GM12801 (cell line): ENCODE data around the gene PA2G4.

Source experiments
- TF ChIP-seq, protein P1 (sequence below): IDR thresholded peaks from one replicate; pipeline ENCODE4 v1.5.1; 2011; ENCODE audit warnings: control low read depth; ENCODE audit not compliant: insufficient read length; ENCODE audit errors: extremely low read depth

The PA2G4 gene

DNA sequence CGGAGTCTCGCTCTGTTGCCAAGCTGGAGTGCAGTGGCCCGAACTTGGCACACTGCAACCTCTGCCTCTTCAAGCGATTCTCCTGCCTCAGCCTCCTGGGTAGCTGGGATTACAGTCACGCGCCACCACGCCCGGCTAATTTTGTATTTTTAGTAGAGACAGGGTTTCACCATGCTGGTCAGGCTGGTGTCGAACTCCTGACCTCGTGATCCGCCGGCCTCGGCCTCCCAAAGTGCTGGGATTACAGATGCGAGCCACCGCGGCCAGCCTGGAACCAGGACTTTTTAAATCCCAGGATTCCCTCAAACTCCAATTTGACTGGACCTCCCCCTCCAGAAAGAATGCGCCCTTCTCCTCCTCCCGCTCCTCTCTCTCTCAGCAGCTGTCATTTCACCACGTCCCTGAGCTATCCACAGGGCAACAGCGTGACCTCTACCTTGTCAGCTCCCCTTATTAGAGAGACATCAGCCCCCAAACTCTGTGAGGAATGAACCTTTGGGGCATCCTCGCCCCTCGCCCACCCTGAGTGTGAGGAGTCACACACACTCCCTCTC, 25.7 kb downstream of the PA2G4 start:
- TF ChIP-seq, protein P1, sequence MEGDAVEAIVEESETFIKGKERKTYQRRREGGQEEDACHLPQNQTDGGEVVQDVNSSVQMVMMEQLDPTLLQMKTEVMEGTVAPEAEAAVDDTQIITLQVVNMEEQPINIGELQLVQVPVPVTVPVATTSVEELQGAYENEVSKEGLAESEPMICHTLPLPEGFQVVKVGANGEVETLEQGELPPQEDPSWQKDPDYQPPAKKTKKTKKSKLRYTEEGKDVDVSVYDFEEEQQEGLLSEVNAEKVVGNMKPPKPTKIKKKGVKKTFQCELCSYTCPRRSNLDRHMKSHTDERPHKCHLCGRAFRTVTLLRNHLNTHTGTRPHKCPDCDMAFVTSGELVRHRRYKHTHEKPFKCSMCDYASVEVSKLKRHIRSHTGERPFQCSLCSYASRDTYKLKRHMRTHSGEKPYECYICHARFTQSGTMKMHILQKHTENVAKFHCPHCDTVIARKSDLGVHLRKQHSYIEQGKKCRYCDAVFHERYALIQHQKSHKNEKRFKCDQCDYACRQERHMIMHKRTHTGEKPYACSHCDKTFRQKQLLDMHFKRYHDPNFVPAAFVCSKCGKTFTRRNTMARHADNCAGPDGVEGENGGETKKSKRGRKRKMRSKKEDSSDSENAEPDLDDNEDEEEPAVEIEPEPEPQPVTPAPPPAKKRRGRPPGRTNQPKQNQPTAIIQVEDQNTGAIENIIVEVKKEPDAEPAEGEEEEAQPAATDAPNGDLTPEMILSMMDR: no peak

DNA sequence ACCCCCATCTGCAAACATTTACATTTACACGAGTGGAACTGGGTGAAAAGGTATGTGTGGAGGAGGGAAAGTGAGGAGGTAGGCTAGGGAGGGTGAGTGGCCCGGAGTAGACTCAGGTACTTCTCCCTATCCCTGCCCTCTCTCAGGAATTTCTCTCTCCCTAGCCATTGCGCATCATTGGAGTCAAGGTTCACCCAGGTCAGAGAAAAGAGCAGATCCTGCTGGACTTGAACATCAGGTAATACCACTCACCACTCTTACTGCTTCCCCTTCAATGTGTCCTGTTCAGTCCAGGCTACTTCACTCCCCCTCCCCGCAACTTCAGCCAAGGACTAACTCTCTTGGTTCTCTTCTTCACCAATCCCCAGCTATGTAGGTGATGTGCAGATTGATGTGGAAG, 26.5 kb downstream of the PA2G4 start:
- TF ChIP-seq, protein P1: no peak

DNA sequence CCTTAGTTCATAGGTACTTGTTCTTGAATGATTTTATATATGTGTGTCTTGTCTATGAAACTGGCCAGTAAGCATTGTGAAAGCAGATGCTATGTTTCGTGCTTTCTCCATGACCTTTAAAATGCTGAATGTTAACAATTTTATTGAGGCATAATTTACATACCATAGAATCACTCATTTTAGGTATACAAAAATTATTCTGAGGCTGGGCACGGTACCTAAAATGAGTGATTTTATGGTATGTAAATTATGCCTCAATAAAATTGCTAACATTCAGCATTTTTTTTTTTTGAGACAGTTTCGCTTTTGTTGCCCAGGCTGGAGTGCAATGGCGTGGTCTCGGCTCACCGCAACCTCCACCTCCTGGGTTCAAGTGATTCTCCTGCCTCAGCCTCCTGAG, 30.5 kb downstream of the PA2G4 start:
- TF ChIP-seq, protein P1: no peak

DNA sequence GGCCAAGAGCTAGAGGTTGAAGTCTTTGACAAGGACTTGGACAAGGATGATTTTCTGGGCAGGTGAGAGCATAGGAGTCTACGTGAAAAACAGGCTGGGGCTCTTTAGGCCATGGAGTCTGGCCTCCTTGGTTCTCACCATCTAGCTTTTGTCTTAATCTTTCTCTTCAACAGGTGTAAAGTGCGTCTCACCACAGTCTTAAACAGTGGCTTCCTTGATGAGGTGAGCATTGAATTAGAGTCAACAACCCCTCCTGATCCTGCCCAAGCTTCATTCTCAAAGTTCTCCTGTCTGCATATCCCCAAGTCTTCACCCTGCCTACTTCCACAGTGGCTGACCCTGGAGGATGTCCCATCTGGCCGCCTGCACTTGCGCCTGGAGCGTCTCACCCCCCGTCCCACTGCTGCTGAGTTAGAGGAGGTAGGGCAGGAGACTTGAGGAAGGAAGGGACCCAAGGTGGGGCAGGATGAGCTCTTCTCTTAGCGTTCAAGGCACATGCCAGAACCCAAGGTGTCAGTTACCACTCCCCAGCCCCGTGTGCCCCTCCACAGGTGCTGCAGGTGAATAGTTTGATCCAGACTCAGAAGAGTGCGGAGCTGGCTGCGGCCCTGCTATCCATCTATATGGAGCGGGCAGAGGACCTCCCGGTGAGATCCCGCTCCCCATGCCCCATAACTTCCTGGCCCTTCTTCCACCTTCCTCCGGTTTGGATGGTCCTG, 33.7 kb downstream of the PA2G4 start:
- TF ChIP-seq, protein P1: no peak

DNA sequence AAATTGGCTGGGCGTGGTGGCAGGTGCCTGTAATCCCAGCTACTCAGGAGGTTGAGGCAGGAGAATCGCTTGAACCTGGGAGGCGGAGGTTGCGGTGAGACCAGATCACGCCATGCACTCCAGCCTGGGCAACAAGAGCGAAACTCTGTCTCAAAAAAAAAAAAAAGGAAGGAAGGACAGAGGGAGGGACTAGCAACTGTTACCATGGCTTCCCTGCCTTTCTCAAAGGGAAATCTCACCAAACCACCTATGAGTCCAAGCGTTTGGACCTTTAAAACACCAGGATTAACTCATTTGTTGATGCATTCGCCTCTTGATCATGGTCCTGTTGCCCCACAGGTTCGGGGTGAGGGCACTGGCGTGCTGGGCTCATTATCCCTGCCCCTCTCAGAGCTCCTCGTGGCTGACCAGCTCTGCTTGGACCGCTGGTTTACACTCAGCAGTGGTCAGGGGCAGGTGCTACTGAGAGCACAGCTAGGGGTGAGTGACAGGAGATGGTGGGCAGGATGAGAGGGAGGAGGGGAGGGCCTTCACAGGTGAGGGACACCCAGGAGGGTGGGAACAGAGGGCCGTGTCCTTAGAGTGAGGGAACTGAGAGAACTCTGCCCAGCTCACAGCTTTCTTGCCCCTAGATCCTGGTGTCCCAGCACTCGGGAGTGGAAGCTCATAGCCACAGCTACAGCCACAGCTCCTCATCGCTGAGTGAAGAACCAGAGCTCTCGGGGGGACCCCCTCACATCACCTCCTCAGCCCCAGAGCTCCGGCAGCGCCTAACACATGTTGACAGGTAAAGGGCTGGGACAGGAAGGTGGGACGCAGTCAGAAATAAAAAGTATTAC, 37.8 kb downstream of the PA2G4 start:
- TF ChIP-seq, protein P1: no peak

DNA sequence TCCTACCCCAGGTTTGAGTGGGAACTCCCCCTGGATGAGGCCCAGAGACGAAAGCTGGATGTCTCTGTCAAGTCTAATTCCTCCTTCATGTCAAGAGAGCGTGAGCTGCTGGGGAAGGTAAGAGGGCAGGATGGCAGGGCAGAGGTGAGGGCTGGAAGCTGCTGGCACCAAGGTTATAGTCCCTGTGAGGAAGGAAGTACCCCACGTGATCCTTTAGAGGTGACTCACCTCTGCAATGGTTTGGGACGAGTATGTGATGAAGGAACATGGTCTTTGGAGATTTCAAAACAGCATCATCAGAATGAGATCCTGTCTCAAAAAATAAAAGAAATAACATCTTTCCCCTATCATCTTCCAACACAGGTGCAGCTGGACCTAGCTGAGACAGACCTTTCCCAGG, 38.9 kb downstream of the PA2G4 start:
- TF ChIP-seq, protein P1: no peak

DNA sequence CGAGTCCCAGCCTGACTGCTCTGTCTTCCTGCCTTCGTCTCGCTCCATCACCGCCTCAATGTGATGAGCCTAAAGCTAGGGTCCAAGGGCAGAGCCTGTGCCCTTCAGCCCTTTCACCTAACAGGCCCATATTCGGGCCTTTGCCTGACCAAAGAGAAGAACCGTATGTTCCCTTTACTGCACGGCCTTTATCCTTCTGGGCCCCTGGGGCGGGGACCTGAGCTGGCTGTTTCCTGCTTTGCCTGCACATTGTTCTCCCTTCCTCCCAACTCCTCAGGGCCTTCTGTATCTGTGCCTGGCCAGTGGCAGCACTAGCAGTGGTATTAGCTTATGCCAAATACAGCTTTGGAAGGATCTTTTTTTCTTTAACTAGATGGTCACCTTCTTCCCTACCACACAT, 39.5 kb downstream of the PA2G4 start:
- TF ChIP-seq, protein P1: no peak
